KOPT-K1 (cell line): ENCODE results near the gene DLG2.
"Not testable (repeated sequence)": the region's sequence is repeated elsewhere in the genome, so short reads cannot be mapped to it uniquely, and the experiment has no call there.

ENCODE experiments used
- H3K27ac ChIP-seq: fragments of 200-600 bp; sonication (generic); 2 replicates; pipeline ENCODE4 v1.5.1; 2016; ENCODE audit warnings: antibody characterized with exemption, mild to moderate bottlenecking, low read depth, low read length; ENCODE audit not compliant: poor library complexity, severe bottlenecking
- H3K36me3 ChIP-seq: fragments of 200-600 bp; sonication (generic); 2 replicates; pipeline ENCODE4 v1.5.1; 2017; ENCODE audit warnings: antibody characterized with exemption, mild to moderate bottlenecking, low read length, moderate library complexity; ENCODE audit not compliant: insufficient read depth
- H3K9me3 ChIP-seq: fragments of 200-600 bp; sonication (generic); 2 replicates; pipeline ENCODE4 v1.5.1; 2017; ENCODE audit warnings: antibody characterized with exemption, low read length, mild to moderate bottlenecking; ENCODE audit not compliant: insufficient read depth, poor library complexity, severe bottlenecking

Gene DLG2

DNA sequence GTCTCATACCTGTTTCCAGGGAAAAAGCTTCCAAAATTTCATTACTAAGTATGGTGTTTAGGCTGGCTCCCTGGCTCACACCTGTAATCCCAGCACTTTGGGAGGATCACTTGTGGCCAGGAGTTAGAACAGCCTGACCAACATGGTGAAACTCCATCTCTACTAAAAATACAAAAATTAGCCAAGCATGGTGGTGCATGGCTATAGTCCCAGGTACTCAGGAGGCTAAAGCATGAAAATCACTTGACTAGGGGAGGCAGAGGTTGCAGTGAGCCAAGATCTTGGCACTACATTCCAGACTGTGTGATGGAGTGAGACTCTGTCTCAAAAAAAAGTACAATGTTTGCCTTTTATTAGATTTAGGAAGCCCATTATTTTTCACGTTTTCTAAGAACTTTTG, 2009.5 kb downstream of the DLG2 start:
- H3K36me3 ChIP-seq: no peaks in the 10 kb centered on the region
- no peaks in the 10 kb centered on the region for H3K9me3 ChIP-seq
- H3K27ac ChIP-seq: no peak overlapping the region

DNA sequence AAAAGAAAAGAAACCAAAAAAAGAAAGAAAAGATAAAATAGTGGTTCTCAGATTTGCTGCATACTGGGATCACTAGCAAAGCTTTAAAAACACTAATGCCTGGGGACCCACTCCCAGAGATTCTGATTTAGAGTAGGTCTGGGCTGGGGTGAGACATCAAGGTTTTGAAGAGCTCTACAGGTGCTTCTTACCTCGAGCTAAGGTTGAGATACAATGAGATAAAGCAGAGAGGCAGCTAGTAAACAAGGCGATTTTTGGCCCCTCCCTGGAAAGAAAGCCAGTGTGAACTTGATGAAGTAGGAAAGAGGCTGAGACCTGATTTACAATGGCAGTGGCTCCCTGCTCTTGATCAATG, 2013.4 kb downstream of the DLG2 start:
- H3K9me3 ChIP-seq: no peaks in the 10 kb centered on the region
- no peak overlapping the region for H3K27ac ChIP-seq

DNA sequence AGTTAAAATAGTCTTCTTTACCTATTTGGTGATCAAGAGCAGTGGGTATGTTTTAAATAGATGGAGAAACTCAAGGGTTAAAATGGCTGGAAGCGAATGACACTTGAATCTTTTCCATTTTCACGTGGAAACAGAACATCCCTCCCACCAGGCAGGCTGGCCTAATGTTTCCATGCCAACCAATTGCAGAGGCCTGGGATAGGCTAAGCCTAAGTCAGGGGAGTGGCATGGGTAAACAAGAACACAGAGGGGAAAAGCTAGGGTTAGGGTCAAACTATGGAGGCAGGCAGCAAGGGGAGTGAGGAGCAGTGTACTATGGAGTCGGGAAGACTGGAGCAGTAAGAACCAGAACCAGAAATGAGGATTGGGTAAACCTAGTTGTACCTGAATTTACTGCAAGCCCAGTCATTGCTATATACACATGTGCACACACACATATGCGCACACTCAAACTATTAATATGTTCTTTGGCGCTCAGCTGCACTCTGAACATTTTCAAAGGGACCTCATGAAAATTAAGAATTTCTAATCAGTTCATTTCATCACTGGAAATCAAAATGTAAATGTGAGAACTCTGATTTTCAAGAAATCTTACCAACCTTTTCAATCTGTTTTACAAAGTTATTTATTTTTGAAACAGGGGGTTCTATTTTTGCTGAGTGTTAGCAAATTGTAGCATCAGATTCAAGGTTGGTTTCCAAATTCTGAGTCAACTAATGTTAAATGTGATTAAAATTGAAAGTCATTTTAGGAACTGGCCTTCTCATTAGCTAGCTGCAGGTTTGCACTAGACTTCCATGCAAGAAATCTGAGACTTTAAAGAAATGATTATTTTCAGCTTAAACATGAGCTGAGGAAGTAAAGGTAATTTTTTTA, 2014.0 kb downstream of the DLG2 start:
- Histone ChIP-seq H3K9me3 (no peaks in the 10 kb centered on the region), H3K27ac (no peak overlapping the region), H3K36me3 (no peaks in the 10 kb centered on the region)

More for the DNA sequence above, 2013.4 kb downstream of the DLG2 start:
- no peaks in the 10 kb centered on the region for H3K36me3 ChIP-seq

DNA sequence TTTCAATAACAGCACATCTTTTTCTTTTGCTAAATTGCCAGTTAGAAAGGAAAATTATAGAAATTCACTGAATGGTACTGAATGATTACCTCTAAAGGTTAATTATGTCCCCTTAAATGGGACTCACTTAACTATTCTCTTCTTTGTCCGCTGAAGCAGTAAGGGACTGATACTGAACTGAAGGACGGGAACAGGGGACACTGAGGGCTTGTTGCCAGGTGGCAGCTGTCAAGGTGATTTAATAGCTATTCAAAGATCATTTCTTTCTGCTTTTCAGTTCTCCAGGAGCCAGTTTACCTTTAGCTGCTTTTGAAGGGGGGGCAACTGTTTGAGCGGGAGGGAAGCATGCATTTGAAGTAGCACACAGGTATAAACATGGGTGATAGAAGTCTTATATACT, 2015.5 kb downstream of the DLG2 start:
- H3K27ac ChIP-seq: no peak overlapping the region
- no peaks in the 10 kb centered on the region for H3K9me3 ChIP-seq

DNA sequence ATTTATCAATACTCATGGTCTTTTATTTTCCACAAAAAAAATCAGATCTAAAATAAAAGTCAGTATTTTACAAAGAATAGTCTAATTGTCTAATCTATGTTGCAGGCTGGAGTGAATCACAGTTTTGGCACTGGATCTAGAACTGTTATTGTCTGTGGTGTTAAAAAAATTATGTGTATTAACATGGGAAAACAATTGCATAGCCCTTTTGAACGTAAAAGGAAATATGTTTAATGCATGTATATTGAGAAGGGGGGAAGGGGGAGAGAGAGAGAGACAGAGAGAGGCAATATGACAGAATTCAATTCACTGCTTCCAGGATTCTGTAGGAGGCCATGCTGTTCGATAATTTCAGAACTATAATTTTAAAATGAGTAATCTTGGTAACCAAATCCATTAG, 2016.1 kb downstream of the DLG2 start:
- no peak overlapping the region for H3K27ac ChIP-seq
- no peaks in the 10 kb centered on the region for H3K36me3 ChIP-seq
- no peaks in the 10 kb centered on the region for H3K9me3 ChIP-seq

More for the DNA sequence above, 2015.5 kb downstream of the DLG2 start:
- no peaks in the 10 kb centered on the region for H3K36me3 ChIP-seq

DNA sequence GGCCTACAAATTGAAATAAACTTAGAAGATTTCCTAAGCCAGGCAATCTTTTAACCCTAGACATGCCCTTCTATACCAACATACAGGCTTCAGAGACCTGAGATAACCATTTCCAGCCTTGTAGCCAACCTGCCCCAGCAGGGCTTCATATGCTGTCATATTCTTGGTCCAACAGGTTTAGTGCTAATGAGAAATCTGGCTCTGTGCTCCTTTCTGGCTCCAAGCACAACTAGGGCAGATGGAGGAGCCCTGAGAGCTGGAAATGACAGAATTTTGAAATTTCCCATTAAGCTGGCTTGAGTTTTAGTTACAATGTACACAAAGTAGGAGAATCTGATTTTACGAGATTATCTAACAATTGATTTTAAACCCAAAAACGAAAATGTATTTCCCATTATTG, 2018.0 kb downstream of the DLG2 start:
- Histone ChIP-seq H3K27ac (no peak overlapping the region), H3K9me3 (no peaks in the 10 kb centered on the region), H3K36me3 (no peaks in the 10 kb centered on the region)

DNA sequence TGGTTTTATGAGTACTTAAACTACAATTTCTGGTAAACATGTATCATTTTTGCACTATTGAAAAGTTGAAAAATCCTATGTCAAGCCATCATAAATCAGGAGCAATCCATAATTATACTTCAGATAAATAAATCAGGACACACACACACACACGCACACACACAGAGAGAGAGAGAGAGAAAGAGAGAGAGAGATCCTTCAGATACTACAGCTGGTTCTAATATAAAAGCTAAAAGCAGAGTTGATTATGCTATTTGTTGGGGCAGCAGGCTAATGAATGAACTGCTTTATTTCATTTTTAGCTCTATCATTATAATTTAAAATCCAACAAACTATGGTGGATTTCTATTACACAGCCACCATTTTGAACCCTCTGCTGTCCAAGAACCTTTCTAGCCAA, 2018.6 kb downstream of the DLG2 start:
- no peak overlapping the region for H3K27ac ChIP-seq
- no peaks in the 10 kb centered on the region for H3K36me3 ChIP-seq
- H3K9me3 ChIP-seq: no peaks in the 10 kb centered on the region

DNA sequence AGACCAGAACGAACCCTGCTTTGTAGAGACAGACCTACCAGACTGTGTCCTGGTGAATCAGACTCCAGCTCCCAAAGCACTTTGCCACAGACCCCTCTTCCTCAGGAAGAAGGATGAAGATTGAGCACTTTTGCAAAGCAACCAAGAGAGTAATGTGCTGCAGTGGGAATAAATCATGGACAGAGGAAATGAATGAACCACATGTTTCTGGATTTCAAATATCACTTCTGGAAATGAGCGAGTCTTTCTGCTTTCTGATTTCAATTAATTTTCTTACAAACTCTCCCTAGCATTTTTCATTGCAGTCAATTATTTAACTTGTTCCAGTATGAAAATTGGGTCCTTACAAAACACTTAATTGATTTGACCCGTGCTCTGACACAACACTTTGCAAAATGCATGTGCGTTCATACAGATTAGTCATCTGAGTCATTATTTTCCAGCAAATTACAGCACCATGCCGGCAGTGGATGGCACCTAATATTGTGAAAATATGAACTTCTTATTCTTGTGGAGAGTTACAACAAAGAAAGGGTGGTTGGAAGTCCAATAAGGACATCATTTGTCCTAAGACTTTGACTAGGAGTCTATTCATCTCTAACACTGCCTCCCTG, 2025.1 kb downstream of the DLG2 start:
- H3K9me3 ChIP-seq: no peaks in the 10 kb centered on the region
- no peaks in the 10 kb centered on the region for H3K36me3 ChIP-seq
- no peak overlapping the region for H3K27ac ChIP-seq

DNA sequence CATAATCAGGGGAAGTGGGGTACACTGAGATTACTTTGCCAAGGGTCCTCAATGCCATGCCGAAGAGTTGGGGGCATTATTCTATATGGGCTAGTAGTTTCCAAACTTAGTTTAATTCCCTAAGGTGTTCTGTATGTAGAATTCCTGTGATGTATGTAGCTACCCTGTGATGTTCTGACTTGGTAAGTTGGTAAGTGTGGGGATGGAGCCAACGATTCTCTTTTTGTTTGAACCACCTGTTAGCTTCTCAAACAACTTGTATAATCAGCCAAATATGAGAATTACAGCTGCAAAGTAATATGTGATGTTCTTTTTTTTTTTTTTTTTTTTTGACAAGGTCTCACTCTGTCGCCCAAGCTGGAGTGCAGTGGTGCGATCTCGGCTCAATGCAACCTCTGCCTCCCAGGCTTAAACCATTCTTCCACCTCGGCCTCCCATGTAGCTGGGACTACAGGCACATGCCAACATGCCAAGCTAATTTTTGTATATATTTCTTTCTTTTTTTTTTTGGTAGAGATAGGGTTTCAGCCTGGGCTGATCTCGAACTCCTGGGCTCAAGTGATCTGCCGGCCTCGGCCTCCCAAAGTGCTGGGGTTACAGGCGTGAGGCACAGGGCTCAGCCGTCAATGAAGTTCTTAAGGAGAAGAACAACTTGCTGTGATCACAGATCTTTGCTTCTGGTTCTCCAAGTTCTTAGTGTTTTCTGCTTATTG, 2025.8 kb downstream of the DLG2 start:
- no peaks in the 10 kb centered on the region for H3K36me3 ChIP-seq
- H3K27ac ChIP-seq: no peak overlapping the region

DNA sequence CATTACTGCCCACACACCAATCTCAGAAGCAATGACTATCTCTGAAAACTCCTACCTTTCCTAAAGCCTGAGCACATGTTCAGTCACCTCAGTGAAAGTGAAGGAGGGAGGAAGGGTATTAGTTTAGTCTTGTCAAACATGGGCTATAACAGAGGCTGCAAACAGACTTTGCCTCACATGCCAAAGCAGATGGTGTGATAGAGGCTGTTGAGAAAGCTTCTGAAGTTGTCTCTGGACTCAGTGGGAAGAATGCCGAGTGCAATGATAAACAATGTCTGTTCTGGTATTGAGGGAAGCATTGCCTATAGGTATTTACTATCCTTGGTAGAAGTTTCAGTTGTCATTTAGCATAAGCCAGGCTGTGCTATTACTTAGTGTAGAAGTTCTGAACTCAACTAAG, 2026.5 kb downstream of the DLG2 start:
- Histone ChIP-seq H3K9me3 (no peaks in the 10 kb centered on the region), H3K27ac (no peak overlapping the region), H3K36me3 (no peaks in the 10 kb centered on the region)

More for the DNA sequence above, 2025.8 kb downstream of the DLG2 start:
- H3K9me3 ChIP-seq: no peaks in the 10 kb centered on the region

DNA sequence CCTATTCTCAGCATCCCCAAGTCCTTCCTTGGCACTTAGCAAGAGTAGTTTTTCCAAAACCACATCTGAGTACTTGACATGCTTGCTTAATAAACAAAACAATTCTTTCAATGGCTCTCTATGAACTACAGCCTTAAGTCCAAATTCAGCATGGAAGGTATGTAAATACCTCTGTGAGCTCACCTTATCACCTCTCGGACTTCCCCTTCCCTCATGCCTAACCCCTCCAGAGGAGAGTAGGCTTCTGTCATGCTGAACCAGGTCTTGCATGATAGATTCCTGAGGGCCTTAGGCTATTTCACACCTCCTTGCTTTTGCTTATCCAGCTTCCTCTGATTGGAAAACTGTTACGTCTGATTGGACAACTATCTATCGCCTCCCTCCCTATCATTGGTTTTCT, 2028.1 kb downstream of the DLG2 start:
- H3K36me3 ChIP-seq: no peaks in the 10 kb centered on the region
- no peaks in the 10 kb centered on the region for H3K9me3 ChIP-seq
- H3K27ac ChIP-seq: no peak overlapping the region

DNA sequence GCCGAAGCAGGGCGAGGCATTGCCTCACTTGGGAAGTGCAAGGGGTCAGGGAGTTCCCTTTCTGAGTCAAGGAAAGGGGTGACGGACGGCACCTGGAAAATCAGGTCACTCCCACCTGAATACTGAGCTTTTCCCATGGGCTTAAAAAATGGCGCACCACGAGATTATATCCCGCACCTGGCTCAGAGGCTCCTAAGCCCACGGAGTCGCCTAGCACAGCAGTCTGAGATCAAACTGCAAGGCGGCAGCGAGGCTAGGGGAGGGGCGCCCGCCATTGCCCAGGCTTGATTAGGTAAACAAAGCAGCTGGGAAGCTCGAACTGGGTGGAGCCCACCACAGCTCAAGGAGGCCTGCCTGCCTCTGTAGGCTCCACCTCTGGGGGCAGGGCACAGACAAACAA, 2039.3 kb downstream of the DLG2 start:
- H3K27ac ChIP-seq, H3K36me3 ChIP-seq, H3K9me3 ChIP-seq: not testable (repeated sequence)

DNA sequence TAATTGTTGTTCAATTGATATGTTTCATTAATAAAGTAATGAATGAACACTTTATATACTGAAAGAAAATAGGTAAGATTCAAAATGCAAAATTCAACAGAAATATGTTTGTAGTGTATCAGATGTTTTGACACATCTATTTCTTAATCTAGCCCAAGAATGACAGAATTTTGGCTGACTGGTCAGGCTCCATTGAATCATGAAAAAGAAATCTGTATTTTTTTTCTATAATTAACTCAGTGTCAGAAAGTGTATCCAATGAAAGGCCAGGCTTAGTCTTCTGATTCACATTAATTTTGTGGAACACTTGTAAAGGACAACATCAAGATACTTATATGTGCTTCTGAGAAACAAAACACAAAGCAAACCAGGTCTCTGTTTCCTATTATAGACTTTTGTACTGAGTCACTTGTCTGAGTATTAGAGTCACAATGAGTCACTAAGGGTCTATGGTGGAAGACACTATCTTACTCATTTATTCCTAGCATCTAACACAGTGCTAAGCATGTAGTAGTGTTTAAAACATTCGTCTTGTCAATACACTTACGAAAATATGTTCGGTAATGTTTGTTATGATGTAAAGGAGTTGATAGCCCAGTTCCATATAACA, 2043.3 kb downstream of the DLG2 start:
- Histone ChIP-seq H3K9me3 (no peaks in the 10 kb centered on the region), H3K27ac (no peak overlapping the region), H3K36me3 (no peaks in the 10 kb centered on the region)

DNA sequence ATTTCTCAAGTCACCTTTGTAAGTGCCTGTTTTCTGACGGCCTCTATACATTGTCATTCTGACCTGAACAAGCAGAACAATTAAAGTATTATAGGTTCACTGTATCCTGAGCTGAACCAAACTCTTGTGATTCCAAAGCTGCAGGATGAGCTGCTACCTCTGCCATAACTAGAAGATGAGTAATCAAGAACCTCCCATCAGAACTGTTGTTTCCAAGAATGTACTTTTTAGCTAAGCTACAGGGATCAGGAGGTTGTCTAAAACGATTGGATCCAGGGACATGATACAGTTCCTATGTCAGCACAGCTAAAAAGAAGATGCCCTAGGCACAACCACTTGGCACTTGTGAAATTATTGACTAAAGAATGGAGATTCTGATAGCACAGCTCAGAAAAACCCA, 2052.6 kb downstream of the DLG2 start:
- no peaks in the 10 kb centered on the region for H3K36me3 ChIP-seq
- H3K27ac ChIP-seq: no peak overlapping the region
- no peaks in the 10 kb centered on the region for H3K9me3 ChIP-seq
